H9 (cell line): ENCODE data around the gene KRT81. TPM values are rescaled to one million over a fixed set of nuclear protein-coding genes. Genes with fewer than 3 reads are reported as not detected.

Experiments used
- DNase-seq: peaks from one replicate; pipeline ENCODE4 v3.0.0-alpha.2; 2017
- H2AFZ ChIP-seq: one replicate; pipeline ENCODE4 v1.6.1; 2013; ENCODE audit warnings: mild to moderate bottlenecking, low read length, control low read depth, moderate library complexity
- H2AK5ac ChIP-seq: 2 replicates; pipeline ENCODE4 v1.6.1; 2013; ENCODE audit warnings: low read length, control low read depth, mixed read lengths; ENCODE audit not compliant: insufficient read length
- H2BK120ac ChIP-seq: one replicate; pipeline ENCODE4 v1.6.1; 2013; ENCODE audit warnings: low read depth, mild to moderate bottlenecking, low read length, control low read depth, inconsistent platforms; ENCODE audit not compliant: poor library complexity, severe bottlenecking
- H2BK12ac ChIP-seq: 2 replicates; pipeline ENCODE4 v1.6.1; 2013; ENCODE audit warnings: low read length, control low read depth, mixed read lengths, low read depth; ENCODE audit not compliant: insufficient read length
- H2BK15ac ChIP-seq: 2 replicates; pipeline ENCODE4 v1.6.1; 2013; ENCODE audit warnings: low read depth, low read length, control low read depth
- H2BK20ac ChIP-seq: one replicate; pipeline ENCODE4 v1.6.1; 2013; ENCODE audit warnings: low read depth, mild to moderate bottlenecking, low read length, control low read depth, inconsistent platforms; ENCODE audit not compliant: poor library complexity, severe bottlenecking
- H2BK5ac ChIP-seq: 2 replicates; pipeline ENCODE4 v1.6.1; 2013; ENCODE audit warnings: low read length, control low read depth, mixed read lengths; ENCODE audit not compliant: insufficient read length
- H3K14ac ChIP-seq: 2 replicates; pipeline ENCODE4 v1.6.1; 2013; ENCODE audit warnings: low read length, control low read depth; ENCODE audit not compliant: insufficient read depth
- H3K18ac ChIP-seq: 2 replicates; pipeline ENCODE4 v1.6.1; 2013; ENCODE audit warnings: low read depth, mild to moderate bottlenecking, mixed read lengths, low read length, control low read depth; ENCODE audit not compliant: insufficient read length
- H3K23ac ChIP-seq: 2 replicates; pipeline ENCODE4 v1.6.1; 2013; ENCODE audit warnings: low read length, control low read depth, mixed read lengths, low read depth; ENCODE audit not compliant: insufficient read length
- H3K23me2 ChIP-seq: 2 replicates; pipeline ENCODE4 v1.6.1; 2013; ENCODE audit warnings: low read depth, mild to moderate bottlenecking, mixed read lengths, low read length, control low read depth; ENCODE audit not compliant: insufficient read length, poor library complexity, severe bottlenecking
- H3K27ac ChIP-seq: 2 replicates; pipeline ENCODE4 v1.5.1; 2013; ENCODE audit warnings: low read length, control low read depth, mixed read lengths, low read depth; ENCODE audit not compliant: insufficient read length
- H3K27me3 ChIP-seq: 2 replicates; pipeline ENCODE4 v1.6.1; 2013; ENCODE audit warnings: low read length, control low read depth, inconsistent platforms; ENCODE audit not compliant: insufficient read depth
- H3K4ac ChIP-seq: 2 replicates; pipeline ENCODE4 v1.6.1; 2013; ENCODE audit warnings: low read depth, mild to moderate bottlenecking, control low read depth, inconsistent platforms, low read length, moderate library complexity
- H3K4me1 ChIP-seq: 2 replicates; pipeline ENCODE4 v1.6.1; 2013; ENCODE audit warnings: low read length, control low read depth, inconsistent platforms; ENCODE audit not compliant: insufficient read depth
- H3K4me2 ChIP-seq: 2 replicates; pipeline ENCODE4 v1.6.1; 2013; ENCODE audit warnings: low read length, control low read depth, mixed read lengths; ENCODE audit not compliant: insufficient read length, insufficient read depth
- H3K56ac ChIP-seq: 2 replicates; pipeline ENCODE4 v1.6.1; 2013; ENCODE audit warnings: low read depth, mild to moderate bottlenecking, mixed read lengths, low read length, control low read depth; ENCODE audit not compliant: insufficient read length
- H3K79me1 ChIP-seq: 2 replicates; pipeline ENCODE4 v1.6.1; 2013; ENCODE audit warnings: low read depth, mild to moderate bottlenecking, moderate library complexity, low read length, control low read depth, inconsistent platforms; ENCODE audit not compliant: insufficient read depth, poor library complexity, severe bottlenecking
- H3K79me2 ChIP-seq: 2 replicates; pipeline ENCODE4 v1.6.1; 2013; ENCODE audit warnings: low read length, control low read depth, inconsistent platforms; ENCODE audit not compliant: insufficient read depth
- H3K9ac ChIP-seq: 2 replicates; pipeline ENCODE4 v1.6.1; 2013; ENCODE audit warnings: low read length, control low read depth, mixed read lengths; ENCODE audit not compliant: insufficient read length; ENCODE audit errors: extremely low read depth
- H3K9me3 ChIP-seq: one replicate; pipeline ENCODE4 v1.6.1; 2013; ENCODE audit warnings: low read depth, low read length, inconsistent platforms; ENCODE audit not compliant: control insufficient read depth
- H3T11ph ChIP-seq: one replicate; pipeline ENCODE4 v1.6.1; 2013; ENCODE audit warnings: mild to moderate bottlenecking, low read length, control low read depth, inconsistent platforms
- H4K20me1 ChIP-seq: one replicate; pipeline ENCODE4 v1.6.1; 2013; ENCODE audit not compliant: control insufficient read depth, insufficient read length, insufficient read depth
- H4K5ac ChIP-seq: 2 replicates; pipeline ENCODE4 v1.6.1; 2013; ENCODE audit warnings: low read depth, mild to moderate bottlenecking, mixed read lengths, low read length, control low read depth; ENCODE audit not compliant: insufficient read length
- H4K8ac ChIP-seq: replicated peaks from 2 replicates; pipeline ENCODE4 v1.6.1; 2013; ENCODE audit warnings: low read length, control low read depth, mixed read lengths, low read depth; ENCODE audit not compliant: insufficient read length
- H4K91ac ChIP-seq: 2 replicates; pipeline ENCODE4 v1.6.1; 2013; ENCODE audit warnings: low read depth, mild to moderate bottlenecking, moderate library complexity, mixed read lengths, low read length, control low read depth; ENCODE audit not compliant: insufficient read length
- H3K27ac Mint-ChIP-seq, 3 experiments: 2 replicates in 2 of 3; 3 replicates in 1 of 3; pipeline ENCODE4 v1.8.0; 2020 to 2021; ENCODE audit warnings: mixed read lengths in 3 of 3, mild to moderate bottlenecking in 1 of 3, moderate library complexity in 1 of 3
- H3K27me3 Mint-ChIP-seq: 2 replicates; pipeline ENCODE4 v1.8.0; 2021; ENCODE audit warnings: low read depth, mild to moderate bottlenecking, moderate library complexity, mixed read lengths
- H3K36me3 Mint-ChIP-seq, 3 experiments: 2 replicates in 2 of 3; 3 replicates in 1 of 3; pipeline ENCODE4 v1.8.0; 2020 to 2021; ENCODE audit warnings: low read depth in 3 of 3, mixed read lengths in 3 of 3; ENCODE audit not compliant: insufficient read depth in 1 of 3
- H3K4me1 Mint-ChIP-seq, 2 experiments: 2 replicates each; pipeline ENCODE4 v1.8.0; 2020; ENCODE audit warnings: mixed read lengths in 2 of 2
- H3K4me3 Mint-ChIP-seq, 2 experiments: 2 replicates in 1 of 2; 3 replicates in 1 of 2; pipeline ENCODE4 v1.8.0; 2020 to 2021; ENCODE audit warnings: mild to moderate bottlenecking in 2 of 2, mixed read lengths in 2 of 2, moderate library complexity in 1 of 2
- H3K9me3 Mint-ChIP-seq, 2 experiments: 2 replicates in 1 of 2; 3 replicates in 1 of 2; pipeline ENCODE4 v1.8.0; 2020; ENCODE audit warnings: mild to moderate bottlenecking in 2 of 2, mixed read lengths in 2 of 2, moderate library complexity in 1 of 2
- WGBS: extraction: QIAGEN DNeasy Blood & Tissue Kit; methylation state at CpG from one replicate; pipeline ENCODE4 v1.1.7; 2013; ENCODE audit warnings: missing lambda C conversion rate, low lambda C conversion rate, mixed read lengths; ENCODE audit not compliant: insufficient read length; ENCODE audit errors: extremely low coverage; 5-methylcytosine and 5-hydroxymethylcytosine counted together
- total RNA-seq: library from RNA; stranded (reverse); gene quantifications from 2 replicates; pipeline ENCODE4 v1.2.1, GENCODE V29; 2021
- TF ChIP-seq, protein P1 (sequence below): fragments of 200-600 bp; sonication (generic); conservative IDR thresholded peaks from 3 replicates; pipeline ENCODE4 v1.8.0; 2021; ENCODE audit warnings: antibody characterized with exemption, mild to moderate bottlenecking

KRT81 gene
- total RNA-seq, 1 experiment from 2014 or later = not detected

DNA sequence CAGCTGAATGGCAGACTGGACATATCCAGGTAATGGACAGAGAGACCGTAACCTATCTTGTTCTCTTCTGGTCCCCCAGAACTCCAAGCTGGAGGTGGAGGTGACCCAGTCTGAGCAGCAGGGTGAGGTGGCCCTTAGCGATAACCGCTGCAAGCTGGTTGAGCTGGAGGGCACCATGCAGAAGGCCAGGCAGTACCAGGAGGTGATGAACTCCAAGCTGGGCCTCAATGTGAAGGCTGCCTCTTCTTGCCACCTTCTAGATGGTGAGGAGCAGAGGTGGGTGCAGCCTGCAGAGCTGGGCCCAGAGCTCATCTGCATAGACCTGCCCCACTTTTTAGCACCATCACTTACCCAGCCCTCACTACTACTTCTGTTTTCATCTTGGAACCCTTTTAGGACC lies 24.1 kb downstream of the KRT81 start:
- TF ChIP-seq, protein P1, sequence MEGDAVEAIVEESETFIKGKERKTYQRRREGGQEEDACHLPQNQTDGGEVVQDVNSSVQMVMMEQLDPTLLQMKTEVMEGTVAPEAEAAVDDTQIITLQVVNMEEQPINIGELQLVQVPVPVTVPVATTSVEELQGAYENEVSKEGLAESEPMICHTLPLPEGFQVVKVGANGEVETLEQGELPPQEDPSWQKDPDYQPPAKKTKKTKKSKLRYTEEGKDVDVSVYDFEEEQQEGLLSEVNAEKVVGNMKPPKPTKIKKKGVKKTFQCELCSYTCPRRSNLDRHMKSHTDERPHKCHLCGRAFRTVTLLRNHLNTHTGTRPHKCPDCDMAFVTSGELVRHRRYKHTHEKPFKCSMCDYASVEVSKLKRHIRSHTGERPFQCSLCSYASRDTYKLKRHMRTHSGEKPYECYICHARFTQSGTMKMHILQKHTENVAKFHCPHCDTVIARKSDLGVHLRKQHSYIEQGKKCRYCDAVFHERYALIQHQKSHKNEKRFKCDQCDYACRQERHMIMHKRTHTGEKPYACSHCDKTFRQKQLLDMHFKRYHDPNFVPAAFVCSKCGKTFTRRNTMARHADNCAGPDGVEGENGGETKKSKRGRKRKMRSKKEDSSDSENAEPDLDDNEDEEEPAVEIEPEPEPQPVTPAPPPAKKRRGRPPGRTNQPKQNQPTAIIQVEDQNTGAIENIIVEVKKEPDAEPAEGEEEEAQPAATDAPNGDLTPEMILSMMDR = no peak
- Histone ChIP-seq H3K27me3 (no peaks in the 10 kb centered on the region; the same call in 1 of the 2 replicates), H3K9me3 (no peaks in the 10 kb centered on the region), H2AFZ (no peak overlapping the region), H3K79me2 (no peaks in the 10 kb centered on the region), H3T11ph (no peak overlapping the region), H3K4me1 (no peaks in the 10 kb centered on the region), H3K23me2 (no peaks in the 10 kb centered on the region), H3K27ac (no peak overlapping the region), H4K8ac (no peak overlapping the region), H3K56ac (no peak overlapping the region), H4K91ac (no peak overlapping the region), H4K20me1 (no peaks in the 10 kb centered on the region), H3K4ac (no peak overlapping the region), H3K79me1 (no peaks in the 10 kb centered on the region), H2BK120ac (no peak overlapping the region), H2BK5ac (no peak overlapping the region), H3K4me2 (no peak overlapping the region), H3K23ac (no peak overlapping the region), H4K5ac (no peak overlapping the region), H3K14ac (no peak overlapping the region), H3K18ac (no peak overlapping the region), H2BK15ac (no peak overlapping the region), H3K9ac (no peak overlapping the region), H2AK5ac (no peak overlapping the region), H2BK12ac (no peak overlapping the region), H2BK20ac (no peak overlapping the region)
- Mint-ChIP-seq H3K27me3 (peaks cover 33% of the 10 kb centered on the region), H3K9me3 (peaks cover 4 to 7% of the 10 kb centered on the region in 2 experiments; a peak in 3 of 5 replicates), H3K27ac (no peak overlapping the region), H3K4me3 (no peak overlapping the region), H3K4me1 (peaks cover 0 to 2% of the 10 kb centered on the region in 2 experiments), H3K36me3 (peaks cover 0 to 5% (median 0%) of the 10 kb centered on the region in 3 experiments; a peak in 1 of 7 replicates)
- no peak for DNase-seq
- no CpG with 5 or more reads among the region's 3 CpGs for WGBS
